ENCODE results near the gene SPARC.

DNA sequence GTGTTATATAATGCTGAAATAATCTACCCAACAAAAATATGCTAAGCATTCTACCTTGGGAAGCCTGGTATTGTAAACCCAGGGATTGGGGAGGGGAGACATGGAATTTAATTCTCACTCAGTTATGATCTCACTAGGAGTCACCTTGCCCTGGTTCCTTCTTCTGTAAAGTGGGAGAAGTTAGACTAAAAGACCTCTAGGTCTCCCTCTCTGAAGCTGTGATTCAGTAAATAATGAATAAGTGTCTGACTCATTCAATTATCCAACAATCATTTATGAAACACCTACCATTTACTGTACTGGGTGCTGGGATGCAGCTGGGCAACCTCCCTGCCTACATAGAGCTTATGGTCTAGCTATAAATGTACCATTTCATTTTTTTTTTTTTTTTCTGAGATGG, 20.2 kb upstream of the SPARC start:
- no peak for TF ChIP-seq GATA3 (IDR thresholded peaks at IDR 0.05; ENCODE audit: low read depth, low read length)
- no peak for TF ChIP-seq GATA2 (IDR thresholded peaks at IDR 0.05; ENCODE audit: low read depth, low read length)

Measured in SH-SY5Y (cell line).